ENCODE data around the gene RNF149.

The RNF149 gene

GRCh38 chr2:101297383-101297782 lies 11.1 kb downstream of the RNF149 start:
- no peak for DNase-seq (ENCODE audit: low read depth)
- H3K4me3 ChIP-seq (ENCODE audit: low read depth, low read length), result no peak overlapping the region
- TF ChIP-seq CTCF (IDR thresholded peaks at IDR 0.05; ENCODE audit: insufficient read depth, low read depth, low read length, missing control alignments), result no peak

- no peak for DNase-seq (ENCODE audit: low read depth)
- no peak overlapping the region for H3K4me3 ChIP-seq (ENCODE audit: low read depth, low read length)
Observed at GRCh38 chr2:101296371-101296770, 12.1 kb downstream of the RNF149 start.

GRCh38 chr2:101295895-101296294 lies 12.6 kb downstream of the RNF149 start:
- no peak overlapping the region for H3K4me3 ChIP-seq (ENCODE audit: low read depth, low read length)
- DNase-seq (ENCODE audit: low read depth), result no peak
- TF ChIP-seq CTCF (IDR thresholded peaks at IDR 0.05; ENCODE audit: insufficient read depth, low read depth, low read length, missing control alignments), result no peak

More at GRCh38 chr2:101296371-101296770, 12.1 kb downstream of the RNF149 start:
- TF ChIP-seq CTCF (IDR thresholded peaks at IDR 0.05; ENCODE audit: insufficient read depth, low read depth, low read length, missing control alignments), result no peak

- no peak overlapping the region for H3K4me3 ChIP-seq (ENCODE audit: low read depth, low read length)
- no peak for TF ChIP-seq CTCF (IDR thresholded peaks at IDR 0.05; ENCODE audit: insufficient read depth, low read depth, low read length, missing control alignments)
- DNase-seq (ENCODE audit: low read depth), result no peak
Observed at GRCh38 chr2:101294861-101295260, 13.6 kb downstream of the RNF149 start.

DNA sequence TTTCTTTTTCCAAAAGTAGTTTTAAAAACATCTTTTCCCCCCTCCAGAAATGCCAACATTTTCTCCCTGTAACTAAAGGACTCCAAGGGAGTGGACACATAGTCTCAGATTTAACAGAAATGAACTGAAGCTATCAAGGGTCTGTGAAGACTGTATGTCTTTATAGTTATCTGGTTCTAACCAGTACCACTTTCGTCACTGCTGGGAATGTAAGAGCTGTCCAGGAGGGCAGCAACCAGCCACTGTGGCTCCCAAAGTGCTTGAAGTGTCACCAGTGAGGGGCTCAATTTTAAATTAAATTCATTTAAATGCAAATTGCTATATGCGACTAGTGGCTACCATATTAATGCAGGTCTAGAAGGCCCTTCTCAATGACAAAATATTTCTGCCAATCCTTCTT lies 15.0 kb downstream of the RNF149 start:
- TF ChIP-seq CTCF (IDR thresholded peaks at IDR 0.05; ENCODE audit: insufficient read depth, low read depth, low read length, missing control alignments), result no peak
- DNase-seq (ENCODE audit: low read depth), result no peak
- H3K4me3 ChIP-seq (ENCODE audit: low read depth, low read length), result no peak overlapping the region

DNA sequence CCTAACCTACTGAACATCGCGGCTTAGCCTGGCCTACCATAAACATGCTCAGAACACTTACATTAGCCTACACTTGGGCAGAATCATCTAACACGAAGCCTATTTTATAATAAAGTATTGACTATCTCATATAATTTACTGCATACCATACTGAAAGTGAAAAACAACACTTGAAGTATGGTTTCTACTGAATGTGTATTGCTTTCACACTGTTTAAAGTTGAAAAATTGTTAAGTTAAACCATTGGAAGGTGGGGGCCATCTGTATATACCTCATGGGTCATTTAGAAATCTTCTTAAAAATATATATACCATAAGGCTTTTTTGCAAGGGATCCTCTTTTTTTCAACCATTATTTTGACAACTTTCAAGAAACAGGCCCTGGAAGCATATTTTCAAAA lies 16.5 kb downstream of the RNF149 start:
- no peak for TF ChIP-seq CTCF (IDR thresholded peaks at IDR 0.05; ENCODE audit: insufficient read depth, low read depth, low read length, missing control alignments)
- H3K4me3 ChIP-seq (ENCODE audit: low read depth, low read length), result no peak overlapping the region
- DNase-seq (ENCODE audit: low read depth), result no peak

DNA sequence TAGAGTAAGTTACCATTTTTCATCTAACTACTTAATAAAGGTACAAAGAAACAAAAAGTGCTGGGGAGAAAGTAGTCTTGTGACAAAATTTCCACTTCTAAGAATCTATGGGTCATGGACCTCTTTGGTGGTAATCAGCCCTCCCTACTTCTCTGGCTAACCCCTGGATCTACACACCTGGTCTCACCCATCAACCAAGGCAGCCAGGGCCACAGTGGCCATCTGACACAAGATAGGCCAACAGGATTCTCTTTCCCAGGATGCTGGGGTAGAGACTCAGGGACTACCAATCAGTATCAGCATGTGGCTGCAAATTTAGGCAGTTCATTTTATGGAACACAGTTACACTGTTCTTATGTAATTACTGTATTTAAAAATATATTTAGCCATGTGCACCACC lies 17.8 kb downstream of the RNF149 start:
- no peak for TF ChIP-seq CTCF (IDR thresholded peaks at IDR 0.05; ENCODE audit: insufficient read depth, low read depth, low read length, missing control alignments)
- no peak for DNase-seq (ENCODE audit: low read depth)
- H3K4me3 ChIP-seq (ENCODE audit: low read depth, low read length), result no peak overlapping the region

Measured in GM12865 (cell line).